Measurements from ENCODE around the gene PRAC1. TPM values are rescaled to one million over a fixed set of nuclear protein-coding genes. Genes with fewer than 3 reads are reported as not detected.

The PRAC1 gene
- total RNA-seq, 1 experiment from 2014 or later = not detected

- intact Hi-C loops (cut with micrococcal nuclease; ENCODE audit: unreplicated experiment) = no loop called here
- Mint-ChIP-seq H3K9me3 (ENCODE audit: unreplicated experiment) (no peaks in the 10 kb centered on the region), H3K4me3 (ENCODE audit: unreplicated experiment) (no peak overlapping the region), H3K36me3 (ENCODE audit: insufficient read depth, unreplicated experiment) (no peaks in the 10 kb centered on the region), H3K27ac (ENCODE audit: unreplicated experiment) (no peak overlapping the region), H3K27me3 (ENCODE audit: insufficient read depth, unreplicated experiment) (peaks cover 6% of the 10 kb centered on the region), H3K4me1 (ENCODE audit: low read depth, unreplicated experiment) (no peaks in the 10 kb centered on the region)
- ChIA-PET POLR2A (no interaction called here), CTCF (interaction anchor here (1.0 to 1.7 kb wide), 3 partner anchors 10 to 197 kb away, joined by 5 to 7 read pairs (median 6); no protein-coding TSS in a partner anchor)
- DNase-seq = peak in 1 of 2 experiments; percentile 33
- Histone ChIP-seq H3K4me3 (ENCODE audit: low read depth, low read length) (no peak overlapping the region), H3K36me3 (ENCODE audit: control insufficient read depth, insufficient read depth, low read length) (no peaks in the 10 kb centered on the region), H3K9me3 (no peaks in the 10 kb centered on the region), H3K4me1 (no peaks in the 10 kb centered on the region), H3K27me3 (replicated peaks; ENCODE audit: control insufficient read depth, insufficient read depth, low read length) (no peaks in the 10 kb centered on the region)
- BruUV-seq (replicated peaks) = no TSS peak
- TF ChIP-seq CTCF (IDR thresholded peaks at IDR 0.05; ENCODE audit: insufficient read depth in 1 of 2, low read depth in 1 of 2, low read length in 1 of 2, severe bottlenecking in 1 of 2, unreplicated experiment in 1 of 2) = no peak
Observed at GRCh38 chr17:48681609-48682008, 40.7 kb downstream of the PRAC1 start.

- BruUV-seq (replicated peaks) = no TSS peak
- intact Hi-C loops (cut with micrococcal nuclease; ENCODE audit: unreplicated experiment) = loop anchor here (10.0 kb wide), 1 partner anchor 355 kb away; no protein-coding TSS in a partner anchor
- ChIA-PET POLR2A (no interaction called here), CTCF (interaction anchor here (0.6 to 3.9 kb wide), 15 partner anchors 13 to 349 kb away, joined by 3 to 84 read pairs (median 4); partner anchors contain the start of genes HOXB13, HOXB9 and TTLL6)
- no peak overlapping the region for H3K4me3 ChIP-seq (ENCODE audit: low read depth, low read length)
- H3K4me1 ChIP-seq = no peaks in the 10 kb centered on the region
- H3K4me1 Mint-ChIP-seq (ENCODE audit: low read depth, unreplicated experiment) = no peaks in the 10 kb centered on the region
- no peaks in the 10 kb centered on the region for H3K27me3 ChIP-seq (replicated peaks; ENCODE audit: control insufficient read depth, insufficient read depth, low read length)
- H3K9me3 Mint-ChIP-seq (ENCODE audit: unreplicated experiment) = no peaks in the 10 kb centered on the region
- no peaks in the 10 kb centered on the region for H3K36me3 Mint-ChIP-seq (ENCODE audit: insufficient read depth, unreplicated experiment)
- no peaks in the 10 kb centered on the region for H3K9me3 ChIP-seq
- peaks cover 6% of the 10 kb centered on the region for H3K27me3 Mint-ChIP-seq (ENCODE audit: insufficient read depth, unreplicated experiment)
- H3K36me3 ChIP-seq (ENCODE audit: control insufficient read depth, insufficient read depth, low read length) = no peaks in the 10 kb centered on the region
- no peak overlapping the region for H3K27ac Mint-ChIP-seq (ENCODE audit: unreplicated experiment)
- DNase-seq = no peak
- H3K4me3 Mint-ChIP-seq (ENCODE audit: unreplicated experiment) = no peak overlapping the region
- no peak for TF ChIP-seq CTCF (IDR thresholded peaks at IDR 0.05; ENCODE audit: insufficient read depth in 1 of 2, low read depth in 1 of 2, low read length in 1 of 2, severe bottlenecking in 1 of 2, unreplicated experiment in 1 of 2)
Observed at GRCh38 chr17:48679385-48680096, 42.8 kb downstream of the PRAC1 start.

- H3K4me1 Mint-ChIP-seq (ENCODE audit: low read depth, unreplicated experiment) = no peaks in the 10 kb centered on the region
- H3K9me3 Mint-ChIP-seq (ENCODE audit: unreplicated experiment) = no peaks in the 10 kb centered on the region
- no peaks in the 10 kb centered on the region for H3K9me3 ChIP-seq
- no peaks in the 10 kb centered on the region for H3K27me3 ChIP-seq (replicated peaks; ENCODE audit: control insufficient read depth, insufficient read depth, low read length)
- no peaks in the 10 kb centered on the region for H3K36me3 Mint-ChIP-seq (ENCODE audit: insufficient read depth, unreplicated experiment)
- H3K4me3 ChIP-seq (ENCODE audit: low read depth, low read length) = no peak overlapping the region
- intact Hi-C loops (cut with micrococcal nuclease; ENCODE audit: unreplicated experiment) = loop anchor here (1.0 to 10.0 kb wide), 3 partner anchors 113 to 356 kb away; no protein-coding TSS in a partner anchor
- H3K36me3 ChIP-seq (ENCODE audit: control insufficient read depth, insufficient read depth, low read length) = no peaks in the 10 kb centered on the region
- H3K27me3 Mint-ChIP-seq (ENCODE audit: insufficient read depth, unreplicated experiment) = peaks cover 8% of the 10 kb centered on the region
- H3K4me3 Mint-ChIP-seq (ENCODE audit: unreplicated experiment) = no peak overlapping the region
- no peak overlapping the region for H3K27ac Mint-ChIP-seq (ENCODE audit: unreplicated experiment)
- BruUV-seq (replicated peaks) = no TSS peak
- no peaks in the 10 kb centered on the region for H3K4me1 ChIP-seq
- DNase-seq = peak; percentile 69 to 87
- POLR2A ChIA-PET = interaction anchor here (0.5 kb wide), 1 partner anchor 17 kb away, joined by 6 read pairs; no protein-coding TSS in a partner anchor
- peak; percentile 99 for TF ChIP-seq CTCF (IDR thresholded peaks at IDR 0.05; ENCODE audit: insufficient read depth in 1 of 2, low read depth in 1 of 2, low read length in 1 of 2, severe bottlenecking in 1 of 2, unreplicated experiment in 1 of 2)
- CTCF ChIA-PET = interaction anchor here (0.5 to 3.9 kb wide), 34 partner anchors 12 to 999 kb away, joined by 3 to 84 read pairs (median 4); partner anchors contain the start of genes ATP5MC1, HOXB13, HOXB9 and TTLL6
Observed at GRCh38 chr17:48678141-48678971, 44.0 kb downstream of the PRAC1 start.

Data from Caco-2 (cell line).